HCT116 (cell line): ENCODE data around the gene ISM1. TPM values are rescaled to one million over a fixed set of nuclear protein-coding genes. Genes with fewer than 3 reads are reported as not detected.

Experiments
- ATAC-seq: fragments of 200-7000 bp; cut with Tn5 transposase; 2 replicates; pipeline ENCODE4 v1.9.1; 2020; ENCODE audit warnings: mild to moderate bottlenecking, moderate library complexity
- BruUV-seq: library from RNA; stranded (reverse); fragments of 400-500 nt; replicated peaks from 2 replicates; lab custom pipeline; 2021; lab: Mats Ljungman, UMichigan
- CTCF ChIA-PET: fragments of 300-600 bp; sonication (Branson Sonifier 250); formaldehyde crosslinking; loops from one replicate; lab custom pipeline; 2021; ENCODE audit warnings: antibody characterized with exemption; lab: Charles Lee
- POLR2A ChIA-PET: fragments of 300-600, 350-600 bp; sonication (Branson Sonifier 250); formaldehyde crosslinking; loops from one replicate; lab custom pipeline; 2021; ENCODE audit warnings: antibody characterized with exemption; lab: Charles Lee
- RAD21 ChIA-PET, 2 experiments: fragments of 300-600 bp; sonication (Branson Sonifier 250); formaldehyde crosslinking; loops; one replicate each; lab custom pipeline; 2023; ENCODE audit warnings: low total read pairs in 2 of 2; ENCODE audit not compliant: uncharacterized antibody in 2 of 2, unreplicated experiment in 2 of 2, low non-redundant PET in 1 of 2; lab: Charles Lee
- DNase-seq: peaks from one replicate; pipeline ENCODE4 v3.0.0-alpha.2; 2010; ENCODE audit warnings: low read depth, low spot score
- H2AFZ ChIP-seq: fragments of 200-600 bp; shearing (Covaris generic), sonication (generic); 2 replicates; pipeline ENCODE4 v1.6.1; 2017; ENCODE audit warnings: low read depth, mixed run types, mixed read lengths, antibody characterized with exemption, low read length; ENCODE audit not compliant: poor library complexity, severe bottlenecking
- H3K27ac ChIP-seq: 2 replicates; pipeline ENCODE4 v1.5.1; 2012; ENCODE audit warnings: low read depth, low read length
- H3K27me3 ChIP-seq: fragments of 200-600 bp; sonication (generic); 2 replicates; pipeline ENCODE4 v1.6.1; 2016; ENCODE audit warnings: mixed run types, low read length, mixed read lengths; ENCODE audit not compliant: insufficient read depth
- H3K36me3 ChIP-seq, 2 experiments: fragments of 200-500 bp in 1 of 2; fragments of 200-600 bp in 1 of 2; sonication (Bioruptor generic) in 1 of 2; sonication (generic) in 1 of 2; 2 replicates each; pipeline versions ENCODE4 v1.5.1 to v1.6.1; 2014 to 2016; ENCODE audit warnings: low read length in 2 of 2, inconsistent platforms in 1 of 2, mixed read lengths in 1 of 2, mixed run types in 1 of 2; ENCODE audit not compliant: insufficient read depth in 2 of 2, control insufficient read depth in 1 of 2
- H3K4me1 ChIP-seq, 2 experiments: fragments of 200-600 bp in 1 of 2; sonication (generic) in 1 of 2; 2 replicates each; pipeline versions ENCODE4 v1.5.1 to v1.6.1; 2012 to 2017; ENCODE audit warnings: low read length in 2 of 2, inconsistent platforms in 1 of 2, mild to moderate bottlenecking in 1 of 2, mixed read lengths in 1 of 2, mixed run types in 1 of 2, moderate library complexity in 1 of 2; ENCODE audit not compliant: insufficient read depth in 2 of 2, control insufficient read depth in 1 of 2
- H3K4me2 ChIP-seq: fragments of 200-600 bp; sonication (generic); 2 replicates; pipeline ENCODE4 v1.6.1; 2017; ENCODE audit warnings: mixed run types, low read length, mixed read lengths
- H3K4me3 ChIP-seq, 2 experiments: fragments of 200-600 bp in 1 of 2; sonication (generic) in 1 of 2; replicated peaks in 1 of 2; 2 replicates each; pipeline ENCODE4 v1.5.1; 2011 to 2016; ENCODE audit warnings: low read length in 2 of 2, control low read depth in 1 of 2, low read depth in 1 of 2, mild to moderate bottlenecking in 1 of 2, mixed read lengths in 1 of 2, mixed run types in 1 of 2
- H3K79me2 ChIP-seq: fragments of 200-600 bp; sonication (generic); 2 replicates; pipeline ENCODE4 v1.6.1; 2017; ENCODE audit warnings: mild to moderate bottlenecking, mixed run types, low read length, moderate library complexity, mixed read lengths; ENCODE audit not compliant: insufficient read depth
- H3K9ac ChIP-seq: fragments of 200-600 bp; sonication (generic); 2 replicates; pipeline ENCODE4 v1.6.1; 2016; ENCODE audit warnings: low read length, mixed read lengths
- H3K9me2 ChIP-seq: fragments of 200-600 bp; sonication (generic), shearing (Covaris generic); 2 replicates; pipeline ENCODE4 v1.6.1; 2017; ENCODE audit warnings: mixed run types, mild to moderate bottlenecking, moderate library complexity; ENCODE audit not compliant: insufficient read depth
- H3K9me3 ChIP-seq, 2 experiments: fragments of 200-500 bp in 1 of 2; fragments of 200-600 bp in 1 of 2; sonication (Bioruptor generic) in 1 of 2; sonication (generic) in 1 of 2; 2 replicates each; pipeline ENCODE4 v1.6.1; 2014 to 2017; ENCODE audit warnings: low read length in 2 of 2, mixed read lengths in 2 of 2, inconsistent platforms in 1 of 2, low read depth in 1 of 2, mild to moderate bottlenecking in 1 of 2, mixed run types in 1 of 2, moderate library complexity in 1 of 2; ENCODE audit not compliant: control insufficient read depth in 1 of 2, insufficient read depth in 1 of 2
- H4K20me1 ChIP-seq: fragments of 200-600 bp; sonication (generic), shearing (Covaris generic); 2 replicates; pipeline ENCODE4 v1.6.1; 2017; ENCODE audit warnings: mixed run types, mild to moderate bottlenecking, moderate library complexity; ENCODE audit not compliant: insufficient read depth
- ELF1 ChIP-seq: IDR thresholded peaks from 2 replicates; pipeline ENCODE4 v1.6.1; 2012; ENCODE audit warnings: low read depth, borderline replicate concordance
- EZH2 ChIP-seq: fragments of 200-600 bp; sonication (generic); IDR thresholded peaks from 2 replicates; pipeline ENCODE4 v1.6.1; 2017; ENCODE audit warnings: antibody characterized with exemption, mixed run types
- EZH2phosphoT487 ChIP-seq: fragments of 200-600 bp; IDR thresholded peaks from 2 replicates; pipeline ENCODE4 v1.6.1; 2018; ENCODE audit warnings: antibody characterized with exemption, borderline replicate concordance
- JUND ChIP-seq: IDR thresholded peaks from 2 replicates; pipeline ENCODE4 v1.6.1; 2012
- RAD21 ChIP-seq: IDR thresholded peaks from 2 replicates; pipeline ENCODE4 v1.6.1; 2012; ENCODE audit warnings: low read depth, mild to moderate bottlenecking
- SIN3A ChIP-seq: IDR thresholded peaks from 2 replicates; pipeline ENCODE4 v1.6.1; 2012; ENCODE audit warnings: low read depth
- SP1 ChIP-seq: IDR thresholded peaks from 2 replicates; pipeline ENCODE4 v1.6.1; 2012; ENCODE audit warnings: low read depth
- SRF ChIP-seq: IDR thresholded peaks from 2 replicates; pipeline ENCODE4 v1.6.1; 2012; ENCODE audit warnings: low read depth
- YY1 ChIP-seq: IDR thresholded peaks from 2 replicates; pipeline ENCODE4 v1.6.1; 2011; ENCODE audit warnings: low read length, low read depth, moderate library complexity, mild to moderate bottlenecking; ENCODE audit not compliant: insufficient replicate concordance; ENCODE audit errors: extremely low read depth
- ZFX ChIP-seq: fragments of 450-650 bp; IDR thresholded peaks from 2 replicates; pipeline ENCODE4 v1.6.1; 2017
- intact Hi-C: fragments of 100-400 bp; cut with micrococcal nuclease; formaldehyde crosslinking; loops from 2 replicates; pipeline ENCODE4 v1.10.0; 2022
- total RNA-seq: library from RNA; stranded (reverse); gene quantifications from one replicate; pipeline ENCODE4 v1.2.1, GENCODE V29; 2021; ENCODE audit not compliant: unreplicated experiment
- TF ChIP-seq, protein P1 (sequence below), 3 experiments: fragments of 200-600 bp in 1 of 3; sonication (generic) in 1 of 3; IDR thresholded peaks in 2 of 3; conservative IDR thresholded peaks in 1 of 3; 2 replicates each; pipeline ENCODE4 v1.5.1; 2012 to 2017; ENCODE audit warnings: low read depth in 2 of 3, low read length in 2 of 3, antibody characterized with exemption in 1 of 3, borderline replicate concordance in 1 of 3, control low read depth in 1 of 3, mild to moderate bottlenecking in 1 of 3, mixed read lengths in 1 of 3, mixed run types in 1 of 3, moderate library complexity in 1 of 3; ENCODE audit not compliant: insufficient read depth in 1 of 3
- TF ChIP-seq, protein P2 (sequence below): IDR thresholded peaks from 2 replicates; pipeline ENCODE4 v1.6.1; 2012
- TF ChIP-seq, protein P3 (sequence below): IDR thresholded peaks from 2 replicates; pipeline ENCODE4 v1.6.1; 2012

The ISM1 gene
- total RNA-seq, 1 experiment from 2014 or later = 0.37 TPM

DNA sequence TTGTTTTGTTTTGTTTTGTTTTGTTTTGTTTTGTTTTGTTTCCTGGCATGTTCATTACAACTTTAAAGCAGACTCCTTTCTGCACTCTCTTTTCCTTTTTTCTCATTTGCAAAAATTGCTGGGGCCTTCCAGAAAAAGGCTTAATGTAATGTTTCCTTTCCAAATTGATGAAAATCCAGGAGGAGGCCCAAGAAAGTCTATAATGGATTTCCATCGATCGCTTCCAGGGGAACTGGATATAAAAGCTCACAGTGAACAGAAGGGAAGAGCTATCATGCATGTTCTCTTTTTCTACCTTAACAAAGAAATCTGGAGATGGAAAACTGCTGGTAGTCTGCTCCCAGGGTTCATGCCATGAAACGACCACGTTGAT, 28.7 kb downstream of the ISM1 start:
- intact Hi-C loops = no loop called here
- H3K4me2 ChIP-seq = no peak overlapping the region
- H3K9me2 ChIP-seq = no peaks in the 10 kb centered on the region
- no peak overlapping the region for H2AFZ ChIP-seq
- H3K4me3 ChIP-seq = no peak overlapping the region
- TF ChIP-seq SIN3A (no peak), EZH2phosphoT487 (no peak), SRF (no peak), SP1 (no peak), JUND (no peak), RAD21 (no peak), YY1 (no peak), EZH2 (no peak), ZFX (no peak), ELF1 (no peak)
- TF ChIP-seq, protein P1, sequence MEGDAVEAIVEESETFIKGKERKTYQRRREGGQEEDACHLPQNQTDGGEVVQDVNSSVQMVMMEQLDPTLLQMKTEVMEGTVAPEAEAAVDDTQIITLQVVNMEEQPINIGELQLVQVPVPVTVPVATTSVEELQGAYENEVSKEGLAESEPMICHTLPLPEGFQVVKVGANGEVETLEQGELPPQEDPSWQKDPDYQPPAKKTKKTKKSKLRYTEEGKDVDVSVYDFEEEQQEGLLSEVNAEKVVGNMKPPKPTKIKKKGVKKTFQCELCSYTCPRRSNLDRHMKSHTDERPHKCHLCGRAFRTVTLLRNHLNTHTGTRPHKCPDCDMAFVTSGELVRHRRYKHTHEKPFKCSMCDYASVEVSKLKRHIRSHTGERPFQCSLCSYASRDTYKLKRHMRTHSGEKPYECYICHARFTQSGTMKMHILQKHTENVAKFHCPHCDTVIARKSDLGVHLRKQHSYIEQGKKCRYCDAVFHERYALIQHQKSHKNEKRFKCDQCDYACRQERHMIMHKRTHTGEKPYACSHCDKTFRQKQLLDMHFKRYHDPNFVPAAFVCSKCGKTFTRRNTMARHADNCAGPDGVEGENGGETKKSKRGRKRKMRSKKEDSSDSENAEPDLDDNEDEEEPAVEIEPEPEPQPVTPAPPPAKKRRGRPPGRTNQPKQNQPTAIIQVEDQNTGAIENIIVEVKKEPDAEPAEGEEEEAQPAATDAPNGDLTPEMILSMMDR (IDR thresholded peaks at IDR 0.05 in 2 of 3, conservative IDR thresholded peaks at IDR 0.05 in 1 of 3; ENCODE audit: borderline replicate concordance in 1 of 3, insufficient read depth in 1 of 3, low read depth in 2 of 3, low read length in 2 of 3) = no peak
- TF ChIP-seq, protein P2, sequence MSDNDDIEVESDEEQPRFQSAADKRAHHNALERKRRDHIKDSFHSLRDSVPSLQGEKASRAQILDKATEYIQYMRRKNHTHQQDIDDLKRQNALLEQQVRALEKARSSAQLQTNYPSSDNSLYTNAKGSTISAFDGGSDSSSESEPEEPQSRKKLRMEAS = no peak
- TF ChIP-seq, protein P3, sequence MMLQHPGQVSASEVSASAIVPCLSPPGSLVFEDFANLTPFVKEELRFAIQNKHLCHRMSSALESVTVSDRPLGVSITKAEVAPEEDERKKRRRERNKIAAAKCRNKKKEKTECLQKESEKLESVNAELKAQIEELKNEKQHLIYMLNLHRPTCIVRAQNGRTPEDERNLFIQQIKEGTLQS = no peak
- no peak overlapping the region for H3K9ac ChIP-seq
- DNase-seq = no peak
- H3K27me3 ChIP-seq = no peaks in the 10 kb centered on the region
- H3K79me2 ChIP-seq = no peaks in the 10 kb centered on the region
- H4K20me1 ChIP-seq = no peaks in the 10 kb centered on the region
- ChIA-PET CTCF (no interaction called here), POLR2A (no interaction called here), RAD21 (no interaction called here)
- BruUV-seq = no TSS peak
- H3K9me3 ChIP-seq = no peaks in the 10 kb centered on the region
- no peaks in the 10 kb centered on the region for H3K36me3 ChIP-seq
- no peak overlapping the region for H3K27ac ChIP-seq
- ATAC-seq = no peak
- H3K4me1 ChIP-seq = peaks cover 4 to 12% of the 10 kb centered on the region in 2 experiments; a peak in 3 of 4 replicates
